HCT116 (cell line): ENCODE data around the gene GAPT. TPM values are rescaled to one million over a fixed set of nuclear protein-coding genes. Genes with fewer than 3 reads are reported as not detected.

Source experiments
- ATAC-seq: fragments of 200-7000 bp; cut with Tn5 transposase; 2 replicates; pipeline ENCODE4 v1.9.1; 2020; ENCODE audit warnings: mild to moderate bottlenecking, moderate library complexity
- BruUV-seq: library from RNA; stranded (reverse); fragments of 400-500 nt; replicated peaks from 2 replicates; lab custom pipeline; 2021; lab: Mats Ljungman, UMichigan
- CTCF ChIA-PET: fragments of 300-600 bp; sonication (Branson Sonifier 250); formaldehyde crosslinking; loops from one replicate; lab custom pipeline; 2021; ENCODE audit warnings: antibody characterized with exemption; lab: Charles Lee
- POLR2A ChIA-PET: fragments of 300-600, 350-600 bp; sonication (Branson Sonifier 250); formaldehyde crosslinking; loops from one replicate; lab custom pipeline; 2021; ENCODE audit warnings: antibody characterized with exemption; lab: Charles Lee
- RAD21 ChIA-PET, 2 experiments: fragments of 300-600 bp; sonication (Branson Sonifier 250); formaldehyde crosslinking; loops; one replicate each; lab custom pipeline; 2023; ENCODE audit warnings: low total read pairs in 2 of 2; ENCODE audit not compliant: uncharacterized antibody in 2 of 2, unreplicated experiment in 2 of 2, low non-redundant PET in 1 of 2; lab: Charles Lee
- DNase-seq: peaks from one replicate; pipeline ENCODE4 v3.0.0-alpha.2; 2010; ENCODE audit warnings: low read depth, low spot score
- H2AFZ ChIP-seq: fragments of 200-600 bp; shearing (Covaris generic), sonication (generic); 2 replicates; pipeline ENCODE4 v1.6.1; 2017; ENCODE audit warnings: low read depth, mixed run types, mixed read lengths, antibody characterized with exemption, low read length; ENCODE audit not compliant: poor library complexity, severe bottlenecking
- H3K27ac ChIP-seq: 2 replicates; pipeline ENCODE4 v1.5.1; 2012; ENCODE audit warnings: low read depth, low read length
- H3K27me3 ChIP-seq: fragments of 200-600 bp; sonication (generic); 2 replicates; pipeline ENCODE4 v1.6.1; 2016; ENCODE audit warnings: mixed run types, low read length, mixed read lengths; ENCODE audit not compliant: insufficient read depth
- H3K36me3 ChIP-seq, 2 experiments: fragments of 200-500 bp in 1 of 2; fragments of 200-600 bp in 1 of 2; sonication (Bioruptor generic) in 1 of 2; sonication (generic) in 1 of 2; 2 replicates each; pipeline versions ENCODE4 v1.5.1 to v1.6.1; 2014 to 2016; ENCODE audit warnings: low read length in 2 of 2, inconsistent platforms in 1 of 2, mixed read lengths in 1 of 2, mixed run types in 1 of 2; ENCODE audit not compliant: insufficient read depth in 2 of 2, control insufficient read depth in 1 of 2
- H3K4me1 ChIP-seq, 2 experiments: fragments of 200-600 bp in 1 of 2; sonication (generic) in 1 of 2; 2 replicates each; pipeline versions ENCODE4 v1.5.1 to v1.6.1; 2012 to 2017; ENCODE audit warnings: low read length in 2 of 2, inconsistent platforms in 1 of 2, mild to moderate bottlenecking in 1 of 2, mixed read lengths in 1 of 2, mixed run types in 1 of 2, moderate library complexity in 1 of 2; ENCODE audit not compliant: insufficient read depth in 2 of 2, control insufficient read depth in 1 of 2
- H3K4me2 ChIP-seq: fragments of 200-600 bp; sonication (generic); 2 replicates; pipeline ENCODE4 v1.6.1; 2017; ENCODE audit warnings: mixed run types, low read length, mixed read lengths
- H3K4me3 ChIP-seq, 2 experiments: fragments of 200-600 bp in 1 of 2; sonication (generic) in 1 of 2; replicated peaks in 1 of 2; 2 replicates each; pipeline ENCODE4 v1.5.1; 2011 to 2016; ENCODE audit warnings: low read length in 2 of 2, control low read depth in 1 of 2, low read depth in 1 of 2, mild to moderate bottlenecking in 1 of 2, mixed read lengths in 1 of 2, mixed run types in 1 of 2
- H3K79me2 ChIP-seq: fragments of 200-600 bp; sonication (generic); 2 replicates; pipeline ENCODE4 v1.6.1; 2017; ENCODE audit warnings: mild to moderate bottlenecking, mixed run types, low read length, moderate library complexity, mixed read lengths; ENCODE audit not compliant: insufficient read depth
- H3K9ac ChIP-seq: fragments of 200-600 bp; sonication (generic); 2 replicates; pipeline ENCODE4 v1.6.1; 2016; ENCODE audit warnings: low read length, mixed read lengths
- H3K9me2 ChIP-seq: fragments of 200-600 bp; sonication (generic), shearing (Covaris generic); 2 replicates; pipeline ENCODE4 v1.6.1; 2017; ENCODE audit warnings: mixed run types, mild to moderate bottlenecking, moderate library complexity; ENCODE audit not compliant: insufficient read depth
- H3K9me3 ChIP-seq, 2 experiments: fragments of 200-500 bp in 1 of 2; fragments of 200-600 bp in 1 of 2; sonication (Bioruptor generic) in 1 of 2; sonication (generic) in 1 of 2; 2 replicates each; pipeline ENCODE4 v1.6.1; 2014 to 2017; ENCODE audit warnings: low read length in 2 of 2, mixed read lengths in 2 of 2, inconsistent platforms in 1 of 2, low read depth in 1 of 2, mild to moderate bottlenecking in 1 of 2, mixed run types in 1 of 2, moderate library complexity in 1 of 2; ENCODE audit not compliant: control insufficient read depth in 1 of 2, insufficient read depth in 1 of 2
- H4K20me1 ChIP-seq: fragments of 200-600 bp; sonication (generic), shearing (Covaris generic); 2 replicates; pipeline ENCODE4 v1.6.1; 2017; ENCODE audit warnings: mixed run types, mild to moderate bottlenecking, moderate library complexity; ENCODE audit not compliant: insufficient read depth
- CBX3 ChIP-seq: IDR thresholded peaks from 2 replicates; pipeline ENCODE4 v1.6.1; 2012; ENCODE audit warnings: low read depth
- CEBPB ChIP-seq: IDR thresholded peaks from 2 replicates; pipeline ENCODE4 v1.6.1; 2012; ENCODE audit warnings: low read depth
- EGR1 ChIP-seq: IDR thresholded peaks from 2 replicates; pipeline ENCODE4 v1.6.1; 2012; ENCODE audit warnings: low read depth
- ELF1 ChIP-seq: IDR thresholded peaks from 2 replicates; pipeline ENCODE4 v1.6.1; 2012; ENCODE audit warnings: low read depth, borderline replicate concordance
- EZH2 ChIP-seq: fragments of 200-600 bp; sonication (generic); IDR thresholded peaks from 2 replicates; pipeline ENCODE4 v1.6.1; 2017; ENCODE audit warnings: antibody characterized with exemption, mixed run types
- EZH2phosphoT487 ChIP-seq: fragments of 200-600 bp; IDR thresholded peaks from 2 replicates; pipeline ENCODE4 v1.6.1; 2018; ENCODE audit warnings: antibody characterized with exemption, borderline replicate concordance
- FOSL1 ChIP-seq: IDR thresholded peaks from 2 replicates; pipeline ENCODE4 v1.6.1; 2012; ENCODE audit warnings: low read depth
- JUND ChIP-seq: IDR thresholded peaks from 2 replicates; pipeline ENCODE4 v1.6.1; 2012
- MAX ChIP-seq: IDR thresholded peaks from 2 replicates; pipeline ENCODE4 v1.6.1; 2012
- POLR2A ChIP-seq: IDR thresholded peaks from 2 replicates; pipeline ENCODE4 v1.7.0; 2011; ENCODE audit warnings: borderline replicate concordance; ENCODE audit not compliant: insufficient read depth, insufficient read length; ENCODE audit errors: extremely low read depth
- POLR2AphosphoS5 ChIP-seq: IDR thresholded peaks from 2 replicates; pipeline ENCODE4 v1.6.1; 2011; ENCODE audit warnings: mild to moderate bottlenecking, low read depth, low read length, moderate library complexity
- RAD21 ChIP-seq: IDR thresholded peaks from 2 replicates; pipeline ENCODE4 v1.6.1; 2012; ENCODE audit warnings: low read depth, mild to moderate bottlenecking
- REST ChIP-seq: IDR thresholded peaks from 2 replicates; pipeline ENCODE4 v1.6.1; 2012; ENCODE audit warnings: low read depth
- SP1 ChIP-seq: IDR thresholded peaks from 2 replicates; pipeline ENCODE4 v1.6.1; 2012; ENCODE audit warnings: low read depth
- SRF ChIP-seq: IDR thresholded peaks from 2 replicates; pipeline ENCODE4 v1.6.1; 2012; ENCODE audit warnings: low read depth
- TCF7L2 ChIP-seq: IDR thresholded peaks from 2 replicates; pipeline ENCODE4 v1.7.0; 2011; ENCODE audit warnings: borderline replicate concordance, inconsistent platforms; ENCODE audit not compliant: insufficient read depth, insufficient read length; ENCODE audit errors: extremely low read depth
- YY1 ChIP-seq: IDR thresholded peaks from 2 replicates; pipeline ENCODE4 v1.6.1; 2011; ENCODE audit warnings: low read length, low read depth, moderate library complexity, mild to moderate bottlenecking; ENCODE audit not compliant: insufficient replicate concordance; ENCODE audit errors: extremely low read depth
- ZBTB33 ChIP-seq: IDR thresholded peaks from 2 replicates; pipeline ENCODE4 v1.6.1; 2011; ENCODE audit warnings: mild to moderate bottlenecking, low read length, moderate library complexity; ENCODE audit not compliant: insufficient replicate concordance; ENCODE audit errors: extremely low read depth
- ZFX ChIP-seq: fragments of 450-650 bp; IDR thresholded peaks from 2 replicates; pipeline ENCODE4 v1.6.1; 2017
- intact Hi-C: fragments of 100-400 bp; cut with micrococcal nuclease; formaldehyde crosslinking; loops from 2 replicates; pipeline ENCODE4 v1.10.0; 2022
- total RNA-seq: library from RNA; stranded (reverse); gene quantifications from one replicate; pipeline ENCODE4 v1.2.1, GENCODE V29; 2021; ENCODE audit not compliant: unreplicated experiment

Gene GAPT
- total RNA-seq, 1 experiment from 2014 or later = not detected

- TF ChIP-seq SP1 = no peak
- no peak for TF ChIP-seq FOSL1
- TF ChIP-seq RAD21 = no peak
- TF ChIP-seq TCF7L2 = no peak
- no peak for TF ChIP-seq ZBTB33
- no peak for TF ChIP-seq CEBPB
- TF ChIP-seq EZH2 = no peak
- no peak for TF ChIP-seq JUND
- TF ChIP-seq MAX = no peak
- no peak for TF ChIP-seq SRF
- TF ChIP-seq POLR2AphosphoS5 = no peak
- no peak for TF ChIP-seq EZH2phosphoT487
- TF ChIP-seq YY1 = no peak
- no peak for TF ChIP-seq REST
- TF ChIP-seq CBX3 = no peak
- TF ChIP-seq ZFX = no peak
- TF ChIP-seq EGR1 = no peak
- no peak for TF ChIP-seq POLR2A
- TF ChIP-seq ELF1 = no peak
- TF ChIP-seq, all 23 proteins: peak for 0
- H3K27me3 ChIP-seq = no peaks in the 10 kb centered on the region
- ChIA-PET POLR2A (interaction anchor here (0.5 to 1.9 kb wide), 6 partner anchors 12 to 689 kb away, joined by 3 to 6 read pairs (median 4); no protein-coding TSS in a partner anchor), RAD21 (interaction anchor here in 1 of 2 experiments (1.4 kb wide), 1 partner anchor 570 kb away, joined by 3 read pairs; no protein-coding TSS in a partner anchor), CTCF (interaction anchor here (1.0 to 1.5 kb wide), 3 partner anchors 571 to 959 kb away, joined by 6 to 7 read pairs (median 6); no protein-coding TSS in a partner anchor)
- peak overlapping the region; percentile 82 for H3K4me3 ChIP-seq
- H3K9me2 ChIP-seq = no peaks in the 10 kb centered on the region
- DNase-seq = no peak
- BruUV-seq = TSS peak; percentile 50
- no peak for ATAC-seq
- H3K36me3 ChIP-seq = peaks cover 46 to 50% of the 10 kb centered on the region in 2 experiments
- intact Hi-C loops = no loop called here
- H3K9me3 ChIP-seq = no peaks in the 10 kb centered on the region
- no peak overlapping the region; the same call in 1 of the 2 replicates for H3K27ac ChIP-seq
- H3K4me2 ChIP-seq = peak overlapping the region; percentile 70
- peaks cover 39% of the 10 kb centered on the region; the same call in 1 of the 2 replicates for H4K20me1 ChIP-seq
- H3K9ac ChIP-seq = peak overlapping the region; percentile 88
- H3K4me1 ChIP-seq = peaks cover 8 to 45% of the 10 kb centered on the region in 2 experiments
- H2AFZ ChIP-seq = no peak overlapping the region
- H3K79me2 ChIP-seq = peaks cover 57% of the 10 kb centered on the region
These were observed 33.0 kb upstream of the GAPT start for GRCh38 chr5:58458141-58458742.
